Activated T-helper 1 cell treated with anti-CD3 and anti-CD28 coated beads, Interleukin-2, amount 50 U/mL, for 16 hours (primary cell): Measurements from ENCODE around the gene MISP3.

Source experiments
- DNase-seq, 2 donors: peaks; one replicate each; pipeline ENCODE4 v3.0.0-alpha.2; 2020; ENCODE audit warnings: low read depth in 1 of 2, low spot score in 1 of 2

Gene MISP3

GRCh38 chr19:14078411-14078810 is 5.8 kb downstream of the MISP3 start:
- DNase-seq = no peak

- DNase-seq = peak; percentile 98
Measured at GRCh38 chr19:14080887-14081796, 8.6 kb downstream of the MISP3 start.

- DNase-seq = no peak
Measured at GRCh38 chr19:14081797-14082674, 9.4 kb downstream of the MISP3 start.

GRCh38 chr19:14082675-14082960 is 10.0 kb downstream of the MISP3 start:
- DNase-seq = no peak

GRCh38 chr19:14085309-14085995 is 12.9 kb downstream of the MISP3 start, which contains the start of gene C19orf67:
C19orf67 (minus strand) TSS chr19:14085783; CDS start chr19:14085627, 156 bp downstream.
- no peak for DNase-seq

GRCh38 chr19:14086098-14086497 is 13.5 kb downstream of the MISP3 start:
- DNase-seq = no peak

GRCh38 chr19:14088634-14089411 is 16.2 kb downstream of the MISP3 start:
- no peak for DNase-seq

- DNase-seq = no peak
Measured at GRCh38 chr19:14089412-14089661, 16.8 kb downstream of the MISP3 start.

- no peak for DNase-seq
Measured at GRCh38 chr19:14089662-14090508, 17.3 kb downstream of the MISP3 start.

- peak; percentile 76 to 77 for DNase-seq
Measured at GRCh38 chr19:14090509-14091080, 18.0 kb downstream of the MISP3 start, which contains the start of gene SAMD1. SAMD1 (minus strand) TSS chr19:14090751.

- DNase-seq = no peak
Measured at GRCh38 chr19:14091081-14091812, 18.7 kb downstream of the MISP3 start.

GRCh38 chr19:14091813-14092462 is 19.4 kb downstream of the MISP3 start:
- no peak for DNase-seq

- no peak for DNase-seq
Measured at GRCh38 chr19:14093117-14093823, 20.7 kb downstream of the MISP3 start.

GRCh38 chr19:14094854-14095253 is 22.3 kb downstream of the MISP3 start:
- DNase-seq = no peak

- no peak for DNase-seq
Measured at GRCh38 chr19:14096272-14096992, 23.8 kb downstream of the MISP3 start.

- no peak for DNase-seq
Measured at GRCh38 chr19:14097532-14098151, 25.1 kb downstream of the MISP3 start.
